Measurements from ENCODE around the gene LZTS2.

LZTS2 gene

DNA sequence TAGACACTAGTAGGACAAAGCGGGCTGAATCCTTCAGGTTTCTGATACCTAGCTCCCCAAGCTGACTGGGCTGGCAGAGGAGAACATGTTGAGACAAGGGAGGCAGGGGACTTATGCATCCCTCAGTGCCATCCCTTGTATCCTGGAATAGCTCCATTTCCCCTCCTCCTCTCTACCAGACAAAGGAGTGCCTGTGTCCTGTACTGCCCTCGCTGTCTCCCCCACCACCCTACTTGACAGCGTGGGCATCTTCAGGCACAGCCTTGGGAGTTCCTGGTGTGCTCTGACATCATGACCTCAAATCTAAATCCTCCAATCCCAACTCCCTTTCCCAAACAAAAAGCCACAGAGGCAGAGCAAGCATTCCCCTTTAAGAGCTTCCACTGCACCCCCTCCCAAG, 40.5 kb downstream of the LZTS2 start:
- Histone ChIP-seq H4K20me1 (ENCODE audit: insufficient read depth, low read length) (no peaks in the 10 kb centered on the region), H3K9me3 (ENCODE audit: low read length) (no peaks in the 10 kb centered on the region), H3F3A (ENCODE audit: insufficient read depth, low read length) (no peaks in the 10 kb centered on the region), H3K79me2 (ENCODE audit: insufficient read depth, low read length) (no peaks in the 10 kb centered on the region), H2AFZ (ENCODE audit: low read length) (no peak overlapping the region), H3K36me3 (ENCODE audit: insufficient read depth, low read length) (no peaks in the 10 kb centered on the region), H3K4me2 (ENCODE audit: low read length) (no peak overlapping the region), H3K4me3 (ENCODE audit: low read depth, low read length, poor library complexity, severe bottlenecking) (no peak overlapping the region), H3K27ac (ENCODE audit: low read depth, low read length, poor library complexity, severe bottlenecking) (no peak overlapping the region), H3K9ac (ENCODE audit: low read length) (no peak overlapping the region), H3K9me2 (ENCODE audit: low read depth, low read length) (no peaks in the 10 kb centered on the region), H3K27me3 (ENCODE audit: insufficient read depth, low read length) (no peaks in the 10 kb centered on the region), H3K4me1 (ENCODE audit: insufficient read depth, low read length, severe bottlenecking) (peaks cover 15% of the 10 kb centered on the region)
- TF ChIP-seq EZH2 (IDR thresholded peaks at IDR 0.05; ENCODE audit: borderline replicate concordance, low read length), result no peak
- TF ChIP-seq, protein P1, sequence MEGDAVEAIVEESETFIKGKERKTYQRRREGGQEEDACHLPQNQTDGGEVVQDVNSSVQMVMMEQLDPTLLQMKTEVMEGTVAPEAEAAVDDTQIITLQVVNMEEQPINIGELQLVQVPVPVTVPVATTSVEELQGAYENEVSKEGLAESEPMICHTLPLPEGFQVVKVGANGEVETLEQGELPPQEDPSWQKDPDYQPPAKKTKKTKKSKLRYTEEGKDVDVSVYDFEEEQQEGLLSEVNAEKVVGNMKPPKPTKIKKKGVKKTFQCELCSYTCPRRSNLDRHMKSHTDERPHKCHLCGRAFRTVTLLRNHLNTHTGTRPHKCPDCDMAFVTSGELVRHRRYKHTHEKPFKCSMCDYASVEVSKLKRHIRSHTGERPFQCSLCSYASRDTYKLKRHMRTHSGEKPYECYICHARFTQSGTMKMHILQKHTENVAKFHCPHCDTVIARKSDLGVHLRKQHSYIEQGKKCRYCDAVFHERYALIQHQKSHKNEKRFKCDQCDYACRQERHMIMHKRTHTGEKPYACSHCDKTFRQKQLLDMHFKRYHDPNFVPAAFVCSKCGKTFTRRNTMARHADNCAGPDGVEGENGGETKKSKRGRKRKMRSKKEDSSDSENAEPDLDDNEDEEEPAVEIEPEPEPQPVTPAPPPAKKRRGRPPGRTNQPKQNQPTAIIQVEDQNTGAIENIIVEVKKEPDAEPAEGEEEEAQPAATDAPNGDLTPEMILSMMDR (IDR thresholded peaks at IDR 0.05; ENCODE audit: low read length), result no peak

DNA sequence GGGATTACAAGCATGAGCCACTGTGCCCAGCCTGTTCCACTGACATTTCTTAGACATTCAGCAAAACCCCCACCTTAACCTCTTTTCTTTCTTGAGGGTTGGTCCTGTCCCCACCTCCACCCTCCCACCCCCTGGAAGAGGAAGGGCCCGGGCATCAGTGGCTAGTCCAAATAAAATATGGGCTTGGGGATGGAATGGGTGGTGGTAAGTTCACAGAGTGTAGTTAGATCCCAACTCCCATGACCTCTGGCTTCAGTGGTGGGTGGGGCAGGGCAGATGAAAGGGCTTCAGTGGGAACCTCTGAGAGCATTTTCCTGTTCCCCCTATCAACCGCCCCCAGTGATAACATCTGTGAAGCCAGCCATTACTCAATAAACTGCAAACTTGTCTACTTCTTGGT, 41.2 kb downstream of the LZTS2 start:
- Histone ChIP-seq H3K9ac (ENCODE audit: low read length) (no peak overlapping the region), H3K4me2 (ENCODE audit: low read length) (no peak overlapping the region), H3K79me2 (ENCODE audit: insufficient read depth, low read length) (no peaks in the 10 kb centered on the region), H3K36me3 (ENCODE audit: insufficient read depth, low read length) (no peaks in the 10 kb centered on the region), H3K4me1 (ENCODE audit: insufficient read depth, low read length, severe bottlenecking) (peaks cover 15% of the 10 kb centered on the region), H3K9me3 (ENCODE audit: low read length) (no peaks in the 10 kb centered on the region), H3K27ac (ENCODE audit: low read depth, low read length, poor library complexity, severe bottlenecking) (no peak overlapping the region), H3K27me3 (ENCODE audit: insufficient read depth, low read length) (no peaks in the 10 kb centered on the region), H3K9me2 (ENCODE audit: low read depth, low read length) (no peaks in the 10 kb centered on the region), H2AFZ (ENCODE audit: low read length) (no peak overlapping the region), H4K20me1 (ENCODE audit: insufficient read depth, low read length) (no peaks in the 10 kb centered on the region), H3K4me3 (ENCODE audit: low read depth, low read length, poor library complexity, severe bottlenecking) (no peak overlapping the region), H3F3A (ENCODE audit: insufficient read depth, low read length) (no peaks in the 10 kb centered on the region)
- no peak for TF ChIP-seq EZH2 (IDR thresholded peaks at IDR 0.05; ENCODE audit: borderline replicate concordance, low read length)
- TF ChIP-seq, protein P1 (IDR thresholded peaks at IDR 0.05; ENCODE audit: low read length), result no peak

DNA sequence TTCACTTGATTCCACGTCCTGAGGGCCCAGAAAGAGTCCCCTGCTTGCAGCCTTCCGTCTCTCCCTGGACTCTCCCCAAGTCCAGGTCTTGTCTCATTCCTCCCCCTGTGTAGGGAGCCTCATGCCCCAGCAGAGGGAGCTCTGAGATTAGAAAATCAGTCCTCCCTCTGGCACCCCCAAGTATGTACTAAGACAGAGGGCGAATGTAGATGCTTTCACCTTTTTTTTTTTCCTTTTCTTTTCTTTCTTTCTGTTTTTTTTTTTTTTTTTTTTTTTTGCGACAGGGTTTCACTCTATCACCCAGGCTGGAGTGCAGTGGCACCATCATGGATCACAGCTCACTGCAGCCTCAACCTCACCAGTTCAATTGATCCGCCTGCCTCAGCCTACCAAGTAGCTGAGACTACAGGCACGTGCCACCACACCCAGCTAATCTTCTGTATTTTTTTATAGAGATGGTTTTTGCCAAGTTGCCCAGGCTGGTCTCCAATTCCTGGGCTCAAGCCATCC, 41.7 kb downstream of the LZTS2 start:
- Histone ChIP-seq H3K9me3 (ENCODE audit: low read length) (no peaks in the 10 kb centered on the region), H3F3A (ENCODE audit: insufficient read depth, low read length) (no peaks in the 10 kb centered on the region), H3K4me1 (ENCODE audit: insufficient read depth, low read length, severe bottlenecking) (peaks cover 15% of the 10 kb centered on the region), H3K79me2 (ENCODE audit: insufficient read depth, low read length) (no peaks in the 10 kb centered on the region), H4K20me1 (ENCODE audit: insufficient read depth, low read length) (no peaks in the 10 kb centered on the region), H3K36me3 (ENCODE audit: insufficient read depth, low read length) (no peaks in the 10 kb centered on the region), H3K9ac (ENCODE audit: low read length) (no peak overlapping the region), H3K4me2 (ENCODE audit: low read length) (no peak overlapping the region), H2AFZ (ENCODE audit: low read length) (no peak overlapping the region), H3K27me3 (ENCODE audit: insufficient read depth, low read length) (no peaks in the 10 kb centered on the region), H3K27ac (ENCODE audit: low read depth, low read length, poor library complexity, severe bottlenecking) (no peak overlapping the region), H3K4me3 (ENCODE audit: low read depth, low read length, poor library complexity, severe bottlenecking) (no peak overlapping the region), H3K9me2 (ENCODE audit: low read depth, low read length) (no peaks in the 10 kb centered on the region)
- TF ChIP-seq EZH2 (IDR thresholded peaks at IDR 0.05; ENCODE audit: borderline replicate concordance, low read length), result no peak
- TF ChIP-seq, protein P1 (IDR thresholded peaks at IDR 0.05; ENCODE audit: low read length), result peak; percentile 62
